GM21526 (cell line): ENCODE measurements around the gene PPFIA1.
"Not testable (repeated sequence)": the region's sequence is repeated elsewhere in the genome, so short reads cannot be mapped to it uniquely, and the experiment has no call there.

Experiments used
- ATAC-seq: cut with Tn5 transposase; IDR thresholded peaks from one replicate; pipeline ENCODE4 v1.9.1; 2021; ENCODE audit warnings: moderate library complexity; ENCODE audit not compliant: unreplicated experiment, low FRiP score

PPFIA1 gene

DNA sequence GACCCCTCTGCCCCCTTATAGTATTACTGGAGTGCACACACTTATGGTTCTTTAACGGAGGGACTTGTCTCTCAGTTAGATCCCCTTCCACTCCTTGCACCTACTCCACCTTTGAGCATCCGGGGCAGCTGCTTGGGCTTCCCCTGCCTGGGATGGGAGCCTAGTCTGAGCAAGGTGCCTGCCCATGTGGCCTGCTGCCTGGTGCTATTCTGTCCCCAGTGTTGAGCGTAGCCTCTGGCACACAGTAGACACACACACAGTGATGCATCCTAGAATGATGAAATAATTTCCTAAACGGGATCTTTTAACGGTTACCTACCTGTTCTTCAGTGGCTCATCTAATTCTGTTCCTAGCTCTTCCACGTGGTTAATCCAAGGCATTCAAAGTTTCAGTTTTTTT, 22.4 kb downstream of the PPFIA1 start:
- no peak for ATAC-seq

DNA sequence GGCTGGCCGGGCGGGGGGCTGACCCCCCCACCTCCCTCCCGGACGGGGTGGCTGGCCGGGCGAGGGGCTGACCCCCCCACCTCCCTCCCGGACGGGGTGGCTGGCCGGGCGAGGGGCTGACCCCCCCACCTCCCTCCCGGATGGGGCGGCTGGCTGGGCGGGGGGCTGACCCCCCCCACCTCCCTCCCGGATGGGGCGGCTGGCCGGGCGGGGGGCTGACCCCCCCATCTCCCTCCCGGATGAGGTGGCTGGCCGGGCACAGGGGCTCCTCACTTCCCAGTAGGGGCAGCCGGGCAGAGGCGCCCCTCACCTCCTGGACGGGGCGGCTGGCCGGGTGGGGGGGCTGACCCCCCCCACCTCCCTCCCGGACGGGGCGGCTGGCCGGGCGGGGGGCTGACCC, 24.7 kb downstream of the PPFIA1 start:
- ATAC-seq: not testable (repeated sequence)

DNA sequence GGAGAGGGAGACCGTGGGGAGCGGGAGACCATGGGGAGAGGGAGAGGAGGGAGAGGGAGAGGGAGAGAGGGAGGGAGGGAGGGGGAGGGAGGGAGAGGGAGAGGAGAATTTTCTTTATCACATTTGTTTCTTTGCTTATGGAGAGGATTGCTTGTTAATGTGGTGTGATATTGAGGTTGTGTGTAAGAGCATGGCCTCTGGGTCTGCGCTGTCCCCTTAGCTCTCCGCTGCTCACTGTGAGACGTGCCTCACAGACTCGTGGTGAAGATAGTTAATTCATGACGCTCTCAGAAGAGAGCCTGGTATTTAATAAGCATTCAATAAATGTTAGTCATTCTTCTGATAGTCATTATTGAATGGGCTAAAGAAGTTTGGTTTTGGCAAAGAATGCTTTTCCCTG, 26.2 kb downstream of the PPFIA1 start:
- ATAC-seq: no peak

DNA sequence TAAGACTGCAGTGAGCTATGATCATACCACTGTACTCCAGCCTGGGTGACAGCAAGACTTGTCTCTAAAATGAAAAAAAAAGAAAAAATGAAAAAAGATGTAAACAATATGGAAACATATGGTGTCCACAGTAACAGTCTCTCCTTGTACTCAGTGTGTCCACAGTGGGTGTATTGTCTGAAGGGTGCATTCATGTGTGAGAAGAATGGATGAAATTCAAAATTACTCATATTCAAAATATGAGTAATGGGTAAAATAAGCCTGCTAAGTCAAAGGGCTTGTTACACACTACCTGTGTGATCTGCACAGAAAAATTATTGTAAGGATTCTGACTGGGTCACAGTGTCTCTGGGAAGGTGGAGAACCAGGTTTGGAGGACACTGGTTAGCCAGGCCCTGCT, 26.9 kb downstream of the PPFIA1 start:
- no peak for ATAC-seq

DNA sequence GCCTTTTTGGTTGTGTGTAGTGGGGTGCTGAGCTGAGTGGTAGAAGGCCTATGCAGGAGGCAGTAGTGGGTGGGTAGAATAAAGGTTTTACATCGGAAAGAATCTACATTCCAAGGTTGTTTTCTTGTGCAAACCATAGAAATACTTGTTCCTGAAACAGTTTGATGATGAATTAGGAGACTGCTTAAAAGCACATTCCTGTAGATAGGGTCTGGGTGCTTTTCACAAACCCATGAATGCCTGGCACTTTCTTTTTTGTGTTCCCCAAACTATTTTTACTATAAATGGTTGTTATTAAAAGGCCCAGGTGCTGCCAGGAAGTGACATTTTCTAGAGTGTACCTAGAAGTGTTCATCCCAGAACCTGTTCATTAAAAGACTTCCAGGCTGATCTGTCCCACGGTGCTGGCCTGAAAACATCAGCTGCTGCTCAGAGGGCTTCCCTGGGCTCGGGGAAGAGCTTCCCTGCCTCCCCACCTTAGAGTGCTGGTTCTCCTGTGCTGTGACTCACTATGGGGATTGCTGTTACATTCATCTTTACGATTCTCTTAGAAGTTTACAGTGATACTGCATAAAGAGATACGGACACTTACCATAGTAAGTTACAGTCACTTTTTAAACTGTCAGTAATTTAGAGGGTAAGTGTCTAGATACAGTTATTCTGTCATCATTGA, 27.9 kb downstream of the PPFIA1 start:
- no peak for ATAC-seq

DNA sequence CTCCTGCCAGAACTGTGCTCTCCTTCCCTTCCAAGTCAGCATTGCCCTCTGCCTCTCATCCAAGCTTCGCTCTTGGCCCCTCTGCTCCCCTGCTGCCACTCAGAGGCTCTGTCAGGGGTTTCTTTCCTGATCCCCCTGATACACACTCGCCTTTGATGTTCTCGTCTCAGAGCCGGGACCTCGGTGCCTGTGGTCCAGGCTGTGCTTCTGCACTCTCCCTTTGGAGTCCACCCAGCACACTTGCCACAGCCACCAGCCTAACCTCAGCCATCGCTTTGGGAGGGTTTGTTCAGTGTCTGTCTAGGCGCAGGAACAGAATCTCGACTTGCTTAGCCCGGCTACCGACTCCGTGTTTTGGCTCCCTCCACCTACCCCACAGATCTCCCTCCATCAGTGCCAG, 29.1 kb downstream of the PPFIA1 start:
- ATAC-seq: no peak

DNA sequence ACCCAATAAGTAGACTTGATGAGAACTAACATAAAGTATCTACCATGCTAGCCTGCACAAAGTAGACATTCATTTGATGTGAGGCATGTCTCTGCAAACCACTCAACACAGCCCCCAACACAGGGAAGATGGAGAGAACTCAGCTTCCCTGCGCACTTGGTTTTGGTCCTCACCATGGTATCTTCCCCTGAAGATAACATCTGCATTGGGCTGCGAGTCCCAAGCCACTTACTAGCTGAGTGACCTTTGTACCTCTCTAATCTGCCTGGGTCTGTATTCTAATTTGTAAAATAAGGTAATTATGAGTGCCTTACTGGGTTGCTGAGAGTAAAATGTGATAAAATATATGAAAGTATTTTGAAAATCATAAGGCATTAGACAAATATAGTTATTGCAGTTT, 30.7 kb downstream of the PPFIA1 start:
- no peak for ATAC-seq

DNA sequence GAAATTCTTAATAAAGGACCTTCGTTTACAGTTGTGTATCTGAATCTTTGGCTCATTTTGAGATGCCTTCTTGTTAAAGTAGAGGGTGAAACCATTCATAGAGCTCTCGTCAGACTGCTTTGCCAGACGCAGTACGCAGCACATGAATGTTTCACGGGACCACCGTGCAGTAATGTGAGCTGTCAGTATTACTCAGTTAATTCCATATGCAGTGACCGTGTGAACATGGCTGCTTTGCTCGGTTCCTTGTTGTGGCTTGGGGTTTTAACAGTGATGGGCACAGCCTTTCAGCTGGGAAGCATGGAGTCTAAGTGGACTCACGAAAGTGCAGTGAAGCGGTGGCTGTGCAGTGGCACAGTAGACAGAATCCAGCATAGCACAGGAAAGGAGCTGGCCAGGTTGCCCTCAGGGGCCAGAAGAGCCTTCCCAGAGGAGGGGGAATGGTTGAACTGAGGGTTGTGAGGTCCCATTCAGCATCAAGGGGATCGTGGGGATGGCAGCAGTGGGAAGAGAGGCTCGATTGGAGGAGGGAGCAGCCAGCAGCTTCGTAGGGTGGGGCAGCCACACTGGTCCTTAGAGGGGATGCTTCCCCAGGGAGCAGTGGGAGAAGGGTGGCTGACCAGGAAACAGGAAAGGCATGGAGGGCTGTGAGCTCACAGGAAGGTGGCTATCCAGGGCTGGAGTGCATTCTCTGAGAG, 31.4 kb downstream of the PPFIA1 start:
- ATAC-seq: no peak

DNA sequence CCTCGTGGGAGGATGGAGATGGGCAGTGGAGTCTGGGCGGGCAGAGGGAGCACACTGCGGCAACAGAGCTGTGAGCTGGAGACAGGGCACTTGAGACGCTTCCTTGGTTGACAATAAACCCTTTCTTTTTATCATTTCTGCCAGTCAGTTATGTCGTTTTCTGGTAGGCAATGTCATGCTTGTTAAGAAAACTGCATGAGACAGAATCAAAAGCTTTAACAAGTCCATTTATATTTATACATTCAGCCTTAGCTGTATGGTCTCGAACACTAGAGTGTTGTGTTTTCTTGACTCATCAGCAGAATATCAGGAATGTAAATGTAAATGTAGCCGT, 31.9 kb downstream of the PPFIA1 start:
- ATAC-seq: no peak

DNA sequence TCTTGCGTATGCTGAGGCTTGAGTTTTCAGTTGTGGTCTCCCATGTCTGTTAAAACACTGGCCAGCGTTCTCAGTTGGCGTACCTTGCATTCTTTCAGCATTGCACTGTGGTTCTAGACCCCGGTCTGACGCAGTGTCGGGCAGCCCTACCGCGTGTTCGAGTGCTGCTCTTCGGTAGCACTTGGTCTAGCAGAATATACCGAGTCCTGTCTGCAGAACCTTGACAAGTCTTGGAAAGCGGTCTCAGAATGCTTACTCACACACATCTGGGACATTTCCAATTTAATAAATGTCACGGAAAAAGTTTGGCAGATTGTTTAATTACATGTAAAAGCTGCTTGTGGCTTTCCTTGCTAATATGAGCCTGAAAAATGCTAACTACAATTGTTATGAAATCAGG, 32.6 kb downstream of the PPFIA1 start:
- ATAC-seq: no peak

DNA sequence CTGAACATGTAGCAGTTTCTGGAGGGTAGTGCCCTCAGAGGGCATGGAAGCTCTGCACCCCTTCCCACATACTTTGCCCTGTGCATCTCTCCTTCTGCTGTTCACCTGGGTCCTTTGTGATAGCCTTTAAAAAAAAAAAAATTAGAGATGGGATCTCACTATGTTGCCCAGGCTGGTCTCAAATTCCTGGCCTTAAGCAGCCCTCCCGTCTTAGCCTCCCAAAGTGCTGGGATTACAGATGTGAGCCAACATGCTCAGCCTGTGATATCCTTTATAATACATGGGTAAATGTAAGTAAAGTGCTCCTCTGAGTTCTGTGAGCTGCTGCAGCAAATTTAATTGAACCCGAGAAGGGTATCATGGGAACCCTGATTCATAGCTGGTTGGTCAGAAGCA, 33.7 kb downstream of the PPFIA1 start:
- ATAC-seq: no peak

DNA sequence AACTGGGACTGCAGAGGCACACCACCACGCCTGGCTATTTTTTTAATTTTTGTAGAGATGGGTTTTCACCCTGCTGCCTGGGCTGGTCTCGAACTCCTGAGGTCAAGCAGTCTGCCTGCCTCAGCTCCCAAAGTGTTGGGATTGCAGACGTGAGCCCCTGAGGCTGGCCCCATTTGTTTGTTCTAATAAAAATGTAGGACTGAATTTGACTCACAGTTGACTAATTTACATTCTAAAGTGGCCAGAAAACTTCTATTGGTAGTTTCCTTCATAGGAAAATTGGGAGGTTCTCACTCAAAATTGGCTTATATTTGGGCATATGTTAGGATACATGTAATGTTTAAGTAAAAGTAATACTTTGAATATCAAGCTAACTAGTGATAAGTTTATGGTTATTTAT, 35.0 kb downstream of the PPFIA1 start:
- no peak for ATAC-seq

DNA sequence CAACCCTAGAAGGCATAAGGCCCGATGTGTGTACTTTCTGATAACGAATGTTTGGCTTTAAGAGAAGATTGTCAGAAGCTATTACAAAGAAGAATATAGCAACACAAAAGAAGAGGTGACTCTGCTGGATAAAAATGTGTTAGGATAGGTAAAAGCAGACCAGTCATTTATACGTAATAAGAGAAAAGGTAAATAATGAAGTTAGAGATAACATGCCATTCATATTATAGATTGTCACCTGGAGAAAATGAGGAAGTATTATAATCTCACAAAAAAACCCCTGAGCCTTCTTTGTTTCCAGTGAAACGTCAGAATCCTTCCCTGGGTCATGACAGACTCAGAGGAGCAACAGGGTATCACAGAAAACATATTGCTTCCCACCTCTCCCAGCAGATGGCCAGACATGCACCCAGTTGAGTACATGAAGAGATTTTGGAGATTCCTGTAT, 36.1 kb downstream of the PPFIA1 start:
- no peak for ATAC-seq

DNA sequence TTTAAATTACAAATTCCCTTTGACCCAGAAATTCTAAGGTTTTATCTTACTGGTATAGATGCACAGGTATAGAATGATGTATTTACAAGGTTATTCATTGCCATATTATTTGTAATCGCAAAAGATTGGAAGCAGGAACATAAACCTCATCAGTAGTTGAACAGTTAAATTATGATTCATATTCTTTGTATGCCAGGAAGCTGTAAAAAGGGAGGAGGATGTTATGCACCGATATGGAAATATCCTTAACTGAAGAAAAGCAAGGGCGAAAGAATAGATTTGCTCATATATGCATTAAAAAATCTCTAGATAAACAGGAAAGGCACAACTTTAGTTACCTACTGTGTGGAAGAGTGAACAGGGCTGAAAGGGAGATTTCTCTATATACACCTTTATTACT, 36.7 kb downstream of the PPFIA1 start:
- ATAC-seq: no peak

DNA sequence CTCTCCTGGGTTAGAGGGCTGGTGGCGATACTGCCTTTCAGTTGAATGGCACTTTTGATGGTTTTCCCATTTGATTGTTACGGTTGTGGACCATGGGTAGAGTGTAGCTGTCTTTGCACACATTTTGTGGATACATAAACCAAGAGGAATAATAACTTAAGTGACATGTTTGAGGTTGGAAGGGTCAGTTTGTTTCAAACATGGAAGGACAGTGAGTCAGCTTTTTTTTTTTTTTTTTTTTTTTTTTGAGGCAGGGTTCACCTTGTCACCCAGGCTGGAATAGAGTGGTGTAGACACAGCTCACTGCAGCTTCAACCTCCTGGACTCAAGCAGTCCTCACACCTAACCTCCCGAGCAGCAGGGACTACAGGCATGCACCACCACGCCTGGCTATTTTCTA, 41.1 kb downstream of the PPFIA1 start:
- no peak for ATAC-seq

DNA sequence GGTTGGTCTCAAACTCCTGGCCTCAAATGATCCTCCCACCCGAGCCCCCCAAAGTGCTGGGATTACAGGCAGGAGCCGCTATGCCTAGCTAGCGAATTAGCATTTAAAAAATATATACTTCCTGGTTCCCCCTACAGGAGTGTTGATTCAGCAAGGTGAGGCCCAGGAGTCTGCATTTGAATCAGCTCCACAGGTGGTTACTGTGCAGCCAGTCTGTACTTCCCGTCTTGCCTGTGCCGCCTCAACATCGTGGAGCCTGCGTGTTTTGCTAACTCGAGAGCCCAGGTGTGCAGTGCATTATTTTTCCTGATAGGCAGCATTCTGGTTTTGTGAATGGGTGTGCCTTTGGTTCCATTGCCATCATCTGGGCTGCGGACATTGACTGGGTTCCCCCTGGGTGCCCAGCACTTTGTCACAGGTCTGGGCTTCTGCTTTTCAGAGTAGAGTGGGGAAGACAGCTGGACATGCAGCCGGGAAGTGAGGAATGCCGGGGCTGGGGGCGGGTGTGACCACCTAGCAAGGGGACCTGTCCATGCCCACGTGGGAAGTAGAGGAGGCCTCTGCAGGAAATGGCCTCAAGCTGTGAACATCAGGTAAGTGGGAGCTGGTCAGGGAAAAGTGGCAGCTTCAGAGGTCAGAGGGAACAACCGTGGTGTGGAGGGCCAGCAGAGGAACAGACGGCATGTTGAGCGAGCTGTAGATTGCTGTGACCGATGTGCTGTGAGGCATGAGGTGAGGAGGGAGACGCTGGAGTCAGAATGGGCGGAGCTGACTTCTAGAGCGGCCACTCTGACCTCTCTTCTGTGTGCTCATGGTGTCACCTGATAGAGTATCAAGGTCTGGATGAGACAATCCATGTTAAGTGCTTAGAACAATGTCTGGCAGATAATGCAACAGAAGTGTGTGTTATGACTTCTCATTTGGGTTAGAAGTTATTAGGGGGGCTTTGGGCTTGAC, 42.2 kb downstream of the PPFIA1 start:
- ATAC-seq: no peak

DNA sequence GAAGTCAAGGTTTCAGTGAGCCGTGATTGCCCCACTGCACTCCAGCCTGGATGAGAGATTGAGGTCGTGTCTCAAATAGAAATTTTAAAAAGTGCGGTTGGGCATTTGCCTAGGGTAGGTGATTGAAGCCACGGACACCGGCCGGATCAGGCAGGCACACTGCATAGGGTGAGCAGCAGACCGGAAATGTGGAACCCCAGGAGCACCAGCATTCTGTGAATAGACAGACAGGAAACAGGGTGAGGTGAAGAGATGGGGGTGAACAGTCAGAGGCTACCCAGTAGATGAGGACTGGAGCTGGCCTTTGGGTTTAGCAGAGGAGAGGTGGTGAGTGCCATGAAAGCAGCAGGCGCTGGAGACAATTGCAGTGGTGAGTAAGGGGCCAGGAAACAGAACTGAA, 43.5 kb downstream of the PPFIA1 start:
- no peak for ATAC-seq

DNA sequence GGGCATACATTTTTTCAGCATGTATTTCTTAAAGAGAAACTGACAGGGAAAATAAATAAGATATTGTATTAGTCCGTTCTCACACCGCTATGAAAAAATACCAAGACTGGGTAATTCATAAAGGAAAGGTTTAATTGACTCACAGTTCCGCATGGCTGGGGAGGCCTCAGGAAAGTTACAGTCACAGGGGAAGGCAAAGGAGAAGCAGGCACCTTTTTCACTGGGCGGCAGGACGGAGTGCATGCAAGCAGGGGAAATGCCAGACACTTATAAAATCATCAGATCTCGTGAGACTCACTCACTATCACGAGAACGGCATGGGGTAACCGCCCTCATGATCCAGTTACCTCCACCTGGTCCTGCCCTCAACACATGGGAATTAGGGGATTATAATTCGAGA, 44.2 kb downstream of the PPFIA1 start:
- no peak for ATAC-seq

DNA sequence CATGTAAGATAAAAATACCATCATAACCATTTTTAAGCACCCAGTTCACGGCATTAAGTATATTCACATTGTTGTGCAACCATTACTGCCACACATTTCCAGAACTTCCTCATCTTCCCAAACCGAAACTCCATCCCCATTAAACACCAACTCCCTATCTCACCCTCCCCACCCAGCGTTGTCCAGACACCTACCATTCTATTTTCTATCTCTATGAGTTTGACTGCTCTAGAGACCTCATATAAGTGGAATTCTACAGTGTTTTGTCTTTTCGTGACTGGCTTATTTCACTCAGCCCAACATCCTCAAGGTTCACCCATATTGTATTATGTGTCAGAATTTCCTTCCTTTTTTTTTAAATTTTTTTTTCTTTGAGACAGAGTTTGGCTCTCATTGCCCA, 45.2 kb downstream of the PPFIA1 start:
- ATAC-seq: no peak

DNA sequence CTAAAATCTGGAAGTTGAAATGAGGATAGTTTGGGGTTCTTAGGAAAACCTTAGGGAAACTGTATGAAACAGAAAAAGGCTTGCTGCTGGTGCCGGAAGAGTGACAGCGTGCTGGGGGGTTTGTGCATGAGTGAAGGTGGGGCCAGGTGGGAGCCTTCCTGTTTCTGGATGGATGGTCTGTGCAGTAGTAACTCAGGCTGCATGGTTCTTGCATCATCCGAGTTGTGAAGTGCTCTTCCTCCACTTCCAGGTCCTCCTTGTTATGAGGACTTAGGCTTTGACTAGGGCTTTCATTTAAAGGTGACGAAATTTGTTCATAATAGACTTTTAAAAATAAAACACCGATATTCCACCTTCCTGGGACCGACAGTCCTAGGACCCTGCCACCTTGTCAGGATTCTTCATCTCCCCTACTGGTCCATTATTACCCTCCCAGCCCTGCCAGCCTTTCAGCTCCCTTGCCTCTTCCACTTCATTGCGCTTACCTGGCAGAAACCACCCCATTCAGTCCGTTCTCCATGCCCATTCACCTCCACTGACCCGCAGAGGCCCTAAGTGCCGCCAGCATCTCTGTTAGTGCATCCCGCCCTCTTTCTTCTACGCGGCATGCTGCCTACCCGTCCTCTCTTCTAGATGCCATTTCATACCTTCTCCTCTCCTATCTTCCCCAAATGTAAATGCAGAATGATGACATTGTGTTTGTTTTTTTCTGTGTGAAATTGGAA, 47.3 kb downstream of the PPFIA1 start:
- no peak for ATAC-seq
